COR-L47 (cell line): ENCODE results near the gene SLC25A24.
"Not testable (repeated sequence)": the region's sequence is repeated elsewhere in the genome, so short reads cannot be mapped to it uniquely, and the experiment has no call there.

Source experiments
- DNase-seq: peaks from one replicate; lab custom pipeline; 2025; lab: John Stamatoyannopoulos, UW

SLC25A24 gene

GRCh38 chr1:108133148-108133547 is 67.0 kb downstream of the SLC25A24 start:
- not testable (repeated sequence) for DNase-seq

- not testable (repeated sequence) for DNase-seq
Measured at GRCh38 chr1:108132367-108132766, 67.8 kb downstream of the SLC25A24 start.

- not testable (repeated sequence) for DNase-seq
Measured at GRCh38 chr1:108131281-108131680, 68.9 kb downstream of the SLC25A24 start.

GRCh38 chr1:108130794-108131193 is 69.3 kb downstream of the SLC25A24 start:
- DNase-seq, result no peak

- DNase-seq, result no peak
Measured at GRCh38 chr1:108129999-108130398, 70.1 kb downstream of the SLC25A24 start.

- DNase-seq, result peak; percentile 36
Measured at GRCh38 chr1:108125312-108126138, 74.6 kb downstream of the SLC25A24 start.

DNA sequence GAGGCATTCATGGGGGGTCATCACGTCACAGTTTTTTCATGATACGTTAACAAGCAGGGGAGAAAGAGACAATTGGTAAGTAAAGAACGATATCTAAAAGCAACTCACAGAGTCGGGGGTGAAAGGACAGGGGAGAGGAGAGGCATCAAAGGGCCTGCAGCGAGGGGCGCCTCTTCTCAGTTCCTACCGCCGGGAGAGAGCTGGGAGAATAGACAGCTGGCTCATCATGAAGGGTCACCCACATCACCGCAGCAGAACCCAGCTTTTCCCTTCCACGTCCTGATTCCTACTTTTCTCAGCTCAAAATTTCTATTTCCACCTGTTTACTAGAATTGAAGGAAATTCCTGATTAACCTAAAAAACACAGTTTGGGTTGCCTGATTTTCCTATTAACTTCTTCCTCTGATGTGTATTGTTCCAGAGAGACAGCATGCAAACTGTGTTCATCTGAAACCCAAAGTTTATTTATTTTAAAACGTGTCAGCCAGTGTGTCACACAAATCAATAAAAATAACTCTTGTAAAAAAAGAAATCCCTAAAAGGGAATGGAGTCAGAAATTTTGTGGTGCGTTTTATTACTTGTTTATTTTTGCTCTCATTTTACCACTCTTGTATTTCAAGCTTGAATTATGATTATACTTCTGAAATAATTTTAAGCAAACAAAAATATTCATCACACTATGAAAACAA is 75.4 kb downstream of the SLC25A24 start:
- no peak for DNase-seq

- no peak for DNase-seq
Measured at GRCh38 chr1:108124023-108124422, 76.1 kb downstream of the SLC25A24 start.

GRCh38 chr1:108121358-108122143 is 78.6 kb downstream of the SLC25A24 start:
- DNase-seq, result no peak

- DNase-seq, result no peak
Measured at GRCh38 chr1:108120163-108120562, 80.0 kb downstream of the SLC25A24 start.

- no peak for DNase-seq
Measured at GRCh38 chr1:108119500-108119899, 80.6 kb downstream of the SLC25A24 start.

- DNase-seq, result no peak
Measured at GRCh38 chr1:108117945-108118902, 81.9 kb downstream of the SLC25A24 start.

DNA sequence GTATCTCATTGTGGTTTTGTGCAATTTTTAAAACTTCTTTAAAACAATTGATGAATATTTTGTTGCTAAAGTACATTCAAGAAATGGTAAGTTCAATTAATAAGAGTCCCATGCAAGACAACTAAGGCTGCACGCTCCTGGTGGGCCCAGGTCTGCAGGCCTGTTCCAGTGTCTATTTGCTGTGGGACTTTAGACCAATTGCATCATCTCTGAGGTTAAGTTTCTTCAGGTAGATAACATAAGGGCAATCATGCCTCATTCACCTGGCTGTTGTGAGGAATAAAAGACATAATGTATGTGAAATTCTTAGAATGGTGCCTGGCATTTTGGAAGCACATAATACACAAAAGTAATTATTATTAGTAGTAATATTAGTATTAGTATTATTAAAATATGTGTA is 82.9 kb downstream of the SLC25A24 start:
- no peak for DNase-seq

DNA sequence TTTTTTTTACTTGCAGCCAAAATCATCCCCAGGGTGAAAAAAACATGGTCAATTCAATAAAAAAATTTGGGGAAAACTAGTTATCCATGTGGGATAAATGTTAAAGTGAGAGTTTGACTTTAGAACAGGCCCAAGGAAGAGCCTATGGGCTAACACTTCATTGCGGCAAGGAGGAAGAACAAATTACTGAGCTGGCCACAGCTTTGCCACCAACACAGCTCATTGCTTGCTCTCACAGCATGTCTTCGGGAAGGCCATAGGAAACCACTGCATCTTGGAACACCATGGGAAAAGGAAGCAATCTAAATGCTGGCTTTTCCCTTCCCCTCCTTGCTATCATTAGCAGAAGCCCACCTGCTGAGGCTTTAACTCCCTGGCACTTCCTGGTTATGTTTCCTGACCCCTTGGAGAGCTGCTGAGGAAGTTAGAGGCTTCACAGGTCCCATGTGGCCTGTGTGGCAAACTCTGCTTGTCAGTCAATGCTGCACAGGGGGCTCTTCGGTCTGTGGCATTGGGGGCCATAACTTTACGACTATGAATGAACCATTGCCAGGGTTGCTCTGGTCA is 86.0 kb downstream of the SLC25A24 start:
- peak; percentile 8 for DNase-seq

- DNase-seq, result no peak
Measured at GRCh38 chr1:108113496-108113895, 86.6 kb downstream of the SLC25A24 start.

- no peak for DNase-seq
Measured at GRCh38 chr1:108109295-108109973, 90.7 kb downstream of the SLC25A24 start.

DNA sequence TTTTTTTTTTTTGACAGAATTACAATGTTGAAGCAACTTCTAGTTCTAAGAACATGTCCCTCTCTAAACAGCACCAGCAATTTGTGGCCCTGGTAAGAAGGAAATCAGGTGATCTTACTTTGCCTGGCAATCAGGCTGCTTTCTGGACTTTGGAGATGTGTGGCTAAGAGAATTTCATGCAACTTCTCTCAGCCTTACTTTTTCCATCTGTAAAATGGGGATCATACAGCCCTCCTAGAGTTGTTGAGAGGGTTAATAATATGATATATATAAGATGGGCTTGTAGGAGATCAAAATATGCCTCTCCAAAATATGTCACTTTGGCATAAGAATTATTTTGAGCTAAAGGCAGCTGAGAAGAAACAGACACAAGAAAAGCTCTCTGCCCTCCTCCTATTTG is 92.0 kb downstream of the SLC25A24 start:
- DNase-seq, result no peak

DNA sequence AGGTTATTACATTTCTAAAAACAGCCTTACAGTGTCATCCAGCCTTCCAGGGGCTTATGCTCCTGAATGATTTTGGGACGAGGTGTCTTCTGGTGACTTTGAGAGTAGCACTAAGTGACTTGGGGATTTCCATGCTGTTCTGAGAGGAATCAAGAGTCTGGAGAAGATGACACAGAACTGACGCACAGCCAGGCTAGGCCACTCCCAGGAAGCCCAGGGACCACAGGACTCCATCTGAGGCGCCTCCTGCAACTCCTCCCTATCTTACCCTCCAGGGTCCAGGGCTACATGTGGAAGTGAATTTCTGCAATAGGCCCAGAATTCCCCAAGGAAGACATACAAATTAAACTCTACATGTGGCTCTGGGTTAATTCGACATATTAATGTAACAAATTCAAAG is 92.5 kb downstream of the SLC25A24 start:
- no peak for DNase-seq

- DNase-seq, result peak; percentile 48
Measured at GRCh38 chr1:108106775-108107174, 93.4 kb downstream of the SLC25A24 start.

GRCh38 chr1:108100148-108100547 is 100.0 kb downstream of the SLC25A24 start:
- DNase-seq, result no peak
